Measurements from ENCODE around the gene SCAMP4. TPM values are rescaled to one million over a fixed set of nuclear protein-coding genes. Genes with fewer than 3 reads are reported as not detected.

SCAMP4 gene
- total and polyA plus RNA-seq, 7 experiments from 2014 or later = 11.8 to 35.5 (median 19.7) TPM

GRCh38 chr19:1925544-1925943 lies 20.3 kb downstream of the SCAMP4 start:
- POLR2A ChIA-PET = interaction anchor here (1.2 kb wide), 1 partner anchor 333 kb away, joined by 3 read pairs; no protein-coding TSS in a partner anchor
- Mint-ChIP-seq H3K9me3 (peaks cover 0 to 4% (median 0%) of the 10 kb centered on the region in 11 donors), H3K4me1 (peaks cover 0 to 34% (median 18%) of the 10 kb centered on the region in 7 donors), H3K36me3 (peaks cover 0 to 6% (median 0%) of the 10 kb centered on the region in 5 donors), H3K4me3 (peak overlapping the region in 1 of 10 donors; percentile 25), H3K27me3 (no peaks in the 10 kb centered on the region), H3K27ac (peak overlapping the region in 1 of 9 donors; percentile 41)
- Histone ChIP-seq H3K27me3 (ENCODE audit: control insufficient read depth in 2 of 2, insufficient read depth in 2 of 2, low read length in 2 of 2) (no peaks in the 10 kb centered on the region), H3K9me3 (ENCODE audit: control insufficient read depth in 2 of 3, low read length in 3 of 3) (no peaks in the 10 kb centered on the region), H3K27ac (ENCODE audit: low read depth, low read length) (no peak overlapping the region), H3K4me1 (ENCODE audit: control insufficient read depth in 2 of 2, insufficient read depth in 2 of 2, low read length in 2 of 2) (peaks cover 8 to 9% of the 10 kb centered on the region in 2 donors), H3K36me3 (ENCODE audit: control insufficient read depth in 2 of 3, insufficient read depth in 3 of 3, low read length in 3 of 3) (peaks cover 0 to 29% (median 0%) of the 10 kb centered on the region in 3 experiments), H3K4me3 (ENCODE audit: low read length) (no peak overlapping the region)
- intact Hi-C loops (cut with micrococcal nuclease) = loop anchor here in 1 of 2 donors (5.0 kb wide), 1 partner anchor 57 kb away; no protein-coding TSS in a partner anchor
- ATAC-seq = no peak
- DNase-seq = no peak
- CTCF ChIA-PET = no interaction called here

- peak; percentile 93 for ATAC-seq
- Mint-ChIP-seq H3K9me3 (peaks cover 0 to 17% (median 0%) of the 10 kb centered on the region in 11 donors), H3K36me3 (peaks cover 0 to 21% (median 0%) of the 10 kb centered on the region in 5 donors), H3K27ac (peak overlapping the region in 7 of 9 donors; percentile 23 to 80 (median 32)), H3K4me3 (peak overlapping the region; percentile 71 to 85 (median 80)), H3K27me3 (no peaks in the 10 kb centered on the region), H3K4me1 (peaks cover 6 to 27% (median 22%) of the 10 kb centered on the region in 7 donors)
- peaks cover 8 to 9% of the 10 kb centered on the region in 2 donors for H3K4me1 ChIP-seq (ENCODE audit: control insufficient read depth in 2 of 2, insufficient read depth in 2 of 2, low read length in 2 of 2)
- H3K9me3 ChIP-seq (ENCODE audit: control insufficient read depth in 2 of 3, low read length in 3 of 3) = no peaks in the 10 kb centered on the region
- DNase-seq = peak; percentile 65 to 86 (median 76)
- H3K36me3 ChIP-seq (ENCODE audit: control insufficient read depth in 2 of 3, insufficient read depth in 3 of 3, low read length in 3 of 3) = peaks cover 0 to 6% (median 0%) of the 10 kb centered on the region in 3 experiments
- peak overlapping the region; percentile 45 for H3K27ac ChIP-seq (ENCODE audit: low read depth, low read length)
- peak overlapping the region; percentile 36 for H3K4me3 ChIP-seq (ENCODE audit: low read length)
- POLR2A ChIA-PET = interaction anchor here (0.7 kb wide), 1 partner anchor 88 kb away, joined by 7 read pairs; no protein-coding TSS in a partner anchor
- intact Hi-C loops (cut with micrococcal nuclease) = loop anchor here (1.0 to 5.0 kb wide), 6 partner anchors 13 to 140 kb away; no protein-coding TSS in a partner anchor
- no peaks in the 10 kb centered on the region for H3K27me3 ChIP-seq (ENCODE audit: control insufficient read depth in 2 of 2, insufficient read depth in 2 of 2, low read length in 2 of 2)
- CTCF ChIA-PET = interaction anchor here (0.6 to 2.0 kb wide), 5 partner anchors 13 to 53 kb away, joined by 3 to 7 read pairs (median 4); no protein-coding TSS in a partner anchor
Observed at GRCh38 chr19:1929021-1929742, 24.0 kb downstream of the SCAMP4 start.

- no peak for ATAC-seq
- peaks cover 8 to 9% of the 10 kb centered on the region in 2 donors for H3K4me1 ChIP-seq (ENCODE audit: control insufficient read depth in 2 of 2, insufficient read depth in 2 of 2, low read length in 2 of 2)
- H3K27me3 ChIP-seq (ENCODE audit: control insufficient read depth in 2 of 2, insufficient read depth in 2 of 2, low read length in 2 of 2) = no peaks in the 10 kb centered on the region
- H3K9me3 ChIP-seq (ENCODE audit: control insufficient read depth in 2 of 3, low read length in 3 of 3) = no peaks in the 10 kb centered on the region
- H3K36me3 ChIP-seq (ENCODE audit: control insufficient read depth in 2 of 3, insufficient read depth in 3 of 3, low read length in 3 of 3) = no peaks in the 10 kb centered on the region
- intact Hi-C loops (cut with micrococcal nuclease) = no loop called here
- Mint-ChIP-seq H3K27me3 (no peaks in the 10 kb centered on the region), H3K9me3 (peaks cover 0 to 20% (median 1%) of the 10 kb centered on the region in 11 donors), H3K4me3 (peak overlapping the region in 1 of 10 donors; percentile 21), H3K27ac (peak overlapping the region in 1 of 9 donors; percentile 40), H3K4me1 (peaks cover 20 to 36% (median 32%) of the 10 kb centered on the region in 7 donors), H3K36me3 (peaks cover 0 to 33% (median 4%) of the 10 kb centered on the region in 5 donors)
- ChIA-PET CTCF (interaction anchor here (0.7 kb wide), 1 partner anchor 139 kb away, joined by 3 read pairs; no protein-coding TSS in a partner anchor), POLR2A (interaction anchor here (0.7 to 1.7 kb wide), 3 partner anchors 34 to 155 kb away, joined by 3 to 5 read pairs (median 3); no protein-coding TSS in a partner anchor)
- no peak overlapping the region for H3K27ac ChIP-seq (ENCODE audit: low read depth, low read length)
- no peak overlapping the region for H3K4me3 ChIP-seq (ENCODE audit: low read length)
- no peak for DNase-seq
Observed at GRCh38 chr19:1931445-1931844, 26.2 kb downstream of the SCAMP4 start.

- intact Hi-C loops (cut with micrococcal nuclease) = no loop called here
Observed at GRCh38 chr19:1932395-1932794, 27.2 kb downstream of the SCAMP4 start.

GRCh38 chr19:1933244-1933643 lies 28.0 kb downstream of the SCAMP4 start:
- H3K27me3 Mint-ChIP-seq = no peaks in the 10 kb centered on the region
- Histone ChIP-seq H3K9me3 (ENCODE audit: control insufficient read depth in 2 of 3, low read length in 3 of 3) (no peaks in the 10 kb centered on the region), H3K27me3 (ENCODE audit: control insufficient read depth in 2 of 2, insufficient read depth in 2 of 2, low read length in 2 of 2) (no peaks in the 10 kb centered on the region), H3K27ac (ENCODE audit: low read depth, low read length) (no peak overlapping the region), H3K36me3 (ENCODE audit: control insufficient read depth in 2 of 3, insufficient read depth in 3 of 3, low read length in 3 of 3) (no peaks in the 10 kb centered on the region), H3K4me3 (ENCODE audit: low read length) (no peak overlapping the region), H3K4me1 (ENCODE audit: control insufficient read depth in 2 of 2, insufficient read depth in 2 of 2, low read length in 2 of 2) (peaks cover 8 to 9% of the 10 kb centered on the region in 2 donors)
- DNase-seq = no peak
- H3K27ac Mint-ChIP-seq = peak overlapping the region in 1 of 9 donors; percentile 22
- H3K36me3 Mint-ChIP-seq = peaks cover 0 to 30% (median 4%) of the 10 kb centered on the region in 5 donors
- ChIA-PET POLR2A (no interaction called here), CTCF (no interaction called here)
- H3K4me3 Mint-ChIP-seq = no peak overlapping the region
- intact Hi-C loops (cut with micrococcal nuclease) = no loop called here
- no peak for ATAC-seq
- H3K4me1 Mint-ChIP-seq = peaks cover 21 to 33% (median 27%) of the 10 kb centered on the region in 7 donors
- peaks cover 0 to 16% (median 1%) of the 10 kb centered on the region in 11 donors for H3K9me3 Mint-ChIP-seq

More at GRCh38 chr19:1932395-1932794, 27.2 kb downstream of the SCAMP4 start:
- no peak for ATAC-seq
- Histone ChIP-seq H3K4me3 (ENCODE audit: low read length) (no peak overlapping the region), H3K27ac (ENCODE audit: low read depth, low read length) (no peak overlapping the region), H3K4me1 (ENCODE audit: control insufficient read depth in 2 of 2, insufficient read depth in 2 of 2, low read length in 2 of 2) (peaks cover 8 to 9% of the 10 kb centered on the region in 2 donors), H3K9me3 (ENCODE audit: control insufficient read depth in 2 of 3, low read length in 3 of 3) (no peaks in the 10 kb centered on the region), H3K36me3 (ENCODE audit: control insufficient read depth in 2 of 3, insufficient read depth in 3 of 3, low read length in 3 of 3) (no peaks in the 10 kb centered on the region), H3K27me3 (ENCODE audit: control insufficient read depth in 2 of 2, insufficient read depth in 2 of 2, low read length in 2 of 2) (no peaks in the 10 kb centered on the region)
- Mint-ChIP-seq H3K36me3 (peaks cover 0 to 36% (median 4%) of the 10 kb centered on the region in 5 donors), H3K27ac (no peak overlapping the region), H3K4me1 (peaks cover 26 to 36% (median 32%) of the 10 kb centered on the region in 7 donors), H3K27me3 (no peaks in the 10 kb centered on the region), H3K9me3 (peaks cover 0 to 20% (median 1%) of the 10 kb centered on the region in 11 donors), H3K4me3 (no peak overlapping the region)
- ChIA-PET CTCF (no interaction called here), POLR2A (no interaction called here)
- DNase-seq = no peak

- Mint-ChIP-seq H3K4me3 (no peak overlapping the region), H3K27me3 (no peaks in the 10 kb centered on the region), H3K36me3 (peaks cover 0 to 30% (median 4%) of the 10 kb centered on the region in 5 donors), H3K4me1 (peaks cover 21 to 31% (median 26%) of the 10 kb centered on the region in 7 donors), H3K27ac (peak overlapping the region in 5 of 9 donors; percentile 3 to 51 (median 26)), H3K9me3 (peaks cover 0 to 16% (median 1%) of the 10 kb centered on the region in 11 donors)
- no peaks in the 10 kb centered on the region for H3K36me3 ChIP-seq (ENCODE audit: control insufficient read depth in 2 of 3, insufficient read depth in 3 of 3, low read length in 3 of 3)
- ATAC-seq = no peak
- H3K9me3 ChIP-seq (ENCODE audit: control insufficient read depth in 2 of 3, low read length in 3 of 3) = no peaks in the 10 kb centered on the region
- no peaks in the 10 kb centered on the region for H3K27me3 ChIP-seq (ENCODE audit: control insufficient read depth in 2 of 2, insufficient read depth in 2 of 2, low read length in 2 of 2)
- H3K27ac ChIP-seq (ENCODE audit: low read depth, low read length) = no peak overlapping the region
- intact Hi-C loops (cut with micrococcal nuclease) = no loop called here
- H3K4me3 ChIP-seq (ENCODE audit: low read length) = no peak overlapping the region
- ChIA-PET POLR2A (no interaction called here), CTCF (no interaction called here)
- DNase-seq = no peak
- H3K4me1 ChIP-seq (ENCODE audit: control insufficient read depth in 2 of 2, insufficient read depth in 2 of 2, low read length in 2 of 2) = peaks cover 8 to 9% of the 10 kb centered on the region in 2 donors
Observed at GRCh38 chr19:1933942-1934341, 28.7 kb downstream of the SCAMP4 start.
